ENCODE results near the gene SAMD15.

The SAMD15 gene

GRCh38 chr14:77346495-77346894 is 30.7 kb upstream of the SAMD15 start:
- Histone ChIP-seq H3K27me3 (replicated peaks; ENCODE audit: control insufficient read depth, insufficient read depth, low read length) (no peaks in the 10 kb centered on the region), H3K4me3 (replicated peaks; ENCODE audit: low read depth, low read length) (no peak overlapping the region), H3K36me3 (ENCODE audit: control insufficient read depth, insufficient read depth, low read length) (peaks cover 11% of the 10 kb centered on the region)
- no peak for DNase-seq (ENCODE audit: extremely low read depth, insufficient read length)
- TF ChIP-seq, protein P1, sequence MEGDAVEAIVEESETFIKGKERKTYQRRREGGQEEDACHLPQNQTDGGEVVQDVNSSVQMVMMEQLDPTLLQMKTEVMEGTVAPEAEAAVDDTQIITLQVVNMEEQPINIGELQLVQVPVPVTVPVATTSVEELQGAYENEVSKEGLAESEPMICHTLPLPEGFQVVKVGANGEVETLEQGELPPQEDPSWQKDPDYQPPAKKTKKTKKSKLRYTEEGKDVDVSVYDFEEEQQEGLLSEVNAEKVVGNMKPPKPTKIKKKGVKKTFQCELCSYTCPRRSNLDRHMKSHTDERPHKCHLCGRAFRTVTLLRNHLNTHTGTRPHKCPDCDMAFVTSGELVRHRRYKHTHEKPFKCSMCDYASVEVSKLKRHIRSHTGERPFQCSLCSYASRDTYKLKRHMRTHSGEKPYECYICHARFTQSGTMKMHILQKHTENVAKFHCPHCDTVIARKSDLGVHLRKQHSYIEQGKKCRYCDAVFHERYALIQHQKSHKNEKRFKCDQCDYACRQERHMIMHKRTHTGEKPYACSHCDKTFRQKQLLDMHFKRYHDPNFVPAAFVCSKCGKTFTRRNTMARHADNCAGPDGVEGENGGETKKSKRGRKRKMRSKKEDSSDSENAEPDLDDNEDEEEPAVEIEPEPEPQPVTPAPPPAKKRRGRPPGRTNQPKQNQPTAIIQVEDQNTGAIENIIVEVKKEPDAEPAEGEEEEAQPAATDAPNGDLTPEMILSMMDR (IDR thresholded peaks at IDR 0.05; ENCODE audit: insufficient read depth, low read length, poor library complexity, severe bottlenecking), result no peak

DNA sequence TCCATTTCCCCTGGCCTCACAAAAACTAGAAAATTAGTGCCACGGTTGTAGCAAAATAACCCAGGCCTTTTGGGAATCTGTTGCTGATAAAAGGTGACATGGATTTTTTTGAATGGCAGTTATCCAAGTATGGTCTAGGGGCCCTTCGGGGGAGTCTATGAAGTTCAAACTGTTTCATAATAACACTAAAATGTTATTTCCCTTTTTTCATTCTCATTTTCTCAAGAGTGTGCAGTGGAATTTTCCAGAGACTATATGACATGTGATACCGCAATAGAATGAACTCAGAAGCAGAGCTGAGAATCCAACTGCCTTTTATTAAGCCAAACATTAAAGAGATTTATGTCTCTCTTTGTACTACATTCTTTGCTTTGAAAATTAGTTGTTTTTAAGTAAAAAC is 29.4 kb upstream of the SAMD15 start:
- no peak overlapping the region for H3K4me3 ChIP-seq (replicated peaks; ENCODE audit: low read depth, low read length)
- peaks cover 5% of the 10 kb centered on the region for H3K36me3 ChIP-seq (ENCODE audit: control insufficient read depth, insufficient read depth, low read length)
- no peak for DNase-seq (ENCODE audit: extremely low read depth, insufficient read length)

GRCh38 chr14:77353469-77354141 is 23.6 kb upstream of the SAMD15 start:
- Histone ChIP-seq H3K27me3 (replicated peaks; ENCODE audit: control insufficient read depth, insufficient read depth, low read length) (no peaks in the 10 kb centered on the region), H3K36me3 (ENCODE audit: control insufficient read depth, insufficient read depth, low read length) (peaks cover 1% of the 10 kb centered on the region; the same call in 1 of the 2 replicates), H3K4me3 (replicated peaks; ENCODE audit: low read depth, low read length) (no peak overlapping the region)
- DNase-seq (ENCODE audit: extremely low read depth, insufficient read length), result no peak
- TF ChIP-seq, protein P1 (IDR thresholded peaks at IDR 0.05; ENCODE audit: insufficient read depth, low read length, poor library complexity, severe bottlenecking), result no peak

More for the DNA sequence above, 29.4 kb upstream of the SAMD15 start:
- TF ChIP-seq, protein P1 (IDR thresholded peaks at IDR 0.05; ENCODE audit: insufficient read depth, low read length, poor library complexity, severe bottlenecking), result no peak
- no peaks in the 10 kb centered on the region for H3K27me3 ChIP-seq (replicated peaks; ENCODE audit: control insufficient read depth, insufficient read depth, low read length)

DNA sequence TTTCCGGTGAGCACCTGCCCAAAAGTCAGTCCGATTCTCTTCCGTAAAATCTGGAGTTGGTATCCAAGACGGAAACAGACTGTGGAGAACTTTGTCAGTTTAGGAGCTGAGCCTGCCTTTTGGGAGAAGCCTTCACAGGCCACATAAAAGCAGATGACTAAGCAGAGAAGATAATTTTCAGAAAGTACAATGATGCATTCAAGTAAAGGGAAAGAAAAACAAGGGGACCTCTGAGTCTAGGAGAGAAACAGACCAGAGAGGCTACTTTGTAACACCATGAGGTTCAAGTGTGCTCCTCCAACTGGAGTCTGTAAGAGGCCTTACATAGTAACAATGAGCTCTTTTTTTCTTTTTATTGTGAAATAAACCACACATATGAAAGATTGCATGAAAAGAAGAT is 21.4 kb upstream of the SAMD15 start:
- Histone ChIP-seq H3K27me3 (replicated peaks; ENCODE audit: control insufficient read depth, insufficient read depth, low read length) (no peaks in the 10 kb centered on the region), H3K36me3 (ENCODE audit: control insufficient read depth, insufficient read depth, low read length) (no peaks in the 10 kb centered on the region), H3K4me3 (replicated peaks; ENCODE audit: low read depth, low read length) (no peak overlapping the region)
- DNase-seq (ENCODE audit: extremely low read depth, insufficient read length), result no peak
- TF ChIP-seq, protein P1 (IDR thresholded peaks at IDR 0.05; ENCODE audit: insufficient read depth, low read length, poor library complexity, severe bottlenecking), result no peak

DNA sequence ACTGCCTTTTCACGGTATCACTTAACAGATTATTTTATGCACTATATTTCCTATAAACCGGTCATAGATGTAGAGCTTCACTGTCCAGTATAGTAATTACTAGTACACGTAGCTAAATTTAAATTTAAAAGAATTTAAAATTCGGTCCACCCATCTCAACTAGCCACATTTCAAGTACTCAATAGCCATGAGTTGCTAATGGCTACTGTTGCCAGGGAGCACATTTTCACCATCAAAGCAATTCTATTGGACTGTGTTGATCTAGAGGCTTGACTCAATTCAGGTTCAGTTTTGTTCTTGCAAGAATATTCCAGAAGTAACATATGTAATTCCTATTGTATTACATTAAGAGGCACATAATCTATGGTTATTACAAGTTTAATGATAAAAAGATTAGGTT is 20.3 kb upstream of the SAMD15 start:
- no peak for DNase-seq (ENCODE audit: extremely low read depth, insufficient read length)
- Histone ChIP-seq H3K4me3 (replicated peaks; ENCODE audit: low read depth, low read length) (no peak overlapping the region), H3K36me3 (ENCODE audit: control insufficient read depth, insufficient read depth, low read length) (no peaks in the 10 kb centered on the region), H3K27me3 (replicated peaks; ENCODE audit: control insufficient read depth, insufficient read depth, low read length) (no peaks in the 10 kb centered on the region)
- TF ChIP-seq, protein P1 (IDR thresholded peaks at IDR 0.05; ENCODE audit: insufficient read depth, low read length, poor library complexity, severe bottlenecking), result no peak

DNA sequence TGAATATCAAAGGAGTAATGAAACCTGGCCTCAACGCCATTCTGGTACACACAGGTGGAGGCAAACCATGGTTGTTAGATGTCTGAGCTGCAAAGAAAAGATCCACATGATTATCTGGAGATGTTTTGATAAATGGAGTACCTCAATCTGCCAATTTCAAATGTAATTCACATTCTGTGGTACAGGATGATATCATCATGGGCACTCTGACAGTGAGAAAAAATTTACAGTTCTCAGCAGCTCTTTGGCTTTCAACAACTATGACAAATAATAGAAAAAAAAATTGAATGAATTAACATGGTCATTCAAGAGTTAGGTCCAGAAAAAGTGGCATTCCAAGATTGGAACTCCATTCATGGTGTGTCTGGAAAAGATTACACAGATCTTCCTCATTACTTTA is 17.6 kb upstream of the SAMD15 start:
- no peaks in the 10 kb centered on the region for H3K36me3 ChIP-seq (ENCODE audit: control insufficient read depth, insufficient read depth, low read length)
- H3K27me3 ChIP-seq (replicated peaks; ENCODE audit: control insufficient read depth, insufficient read depth, low read length), result no peaks in the 10 kb centered on the region
- no peak for DNase-seq (ENCODE audit: extremely low read depth, insufficient read length)
- no peak overlapping the region for H3K4me3 ChIP-seq (replicated peaks; ENCODE audit: low read depth, low read length)
- TF ChIP-seq, protein P1 (IDR thresholded peaks at IDR 0.05; ENCODE audit: insufficient read depth, low read length, poor library complexity, severe bottlenecking), result no peak

All from GM06990 (cell line).